Bronchial epithelial cell (primary cell): ENCODE results near the gene PIK3CA. TPM values are rescaled to one million over a fixed set of nuclear protein-coding genes. Genes with fewer than 3 reads are reported as not detected.
A peak's percentile ranks its signal among the peaks of the same experiment; 100 is the strongest.

ENCODE experiments used
- DNase-seq: peaks from one replicate; pipeline ENCODE4 v3.0.0-alpha.2; 2010; ENCODE audit warnings: low read depth
- FAIRE-seq: peaks from 2 replicates; lab custom pipeline; 2011; peaks lifted over from hg19 to GRCh38; lab: Jason Lieb, UNC
- H3K27me3 ChIP-seq: 2 replicates; pipeline ENCODE4 v1.5.1; 2011; ENCODE audit warnings: low read length; ENCODE audit not compliant: control insufficient read depth, insufficient read depth
- H3K36me3 ChIP-seq: 2 replicates; pipeline ENCODE4 v1.5.1; 2011; ENCODE audit warnings: low read length; ENCODE audit not compliant: control insufficient read depth, insufficient read depth
- H3K4me3 ChIP-seq: 2 replicates; pipeline ENCODE4 v1.5.1; 2011; ENCODE audit warnings: mild to moderate bottlenecking, low read depth, low read length, control low read depth
- CTCF ChIP-seq: IDR thresholded peaks from 2 replicates; pipeline ENCODE4 v1.5.1; 2011; ENCODE audit warnings: mild to moderate bottlenecking, moderate library complexity, low read length, control low read depth, inconsistent platforms; ENCODE audit not compliant: insufficient read depth, severe bottlenecking
- total RNA-seq: library from RNA; depleted of rRNA; stranded (reverse); fragments of >200 nt; gene quantifications from 2 replicates; pipeline ENCODE4 v1.2.1, GENCODE V29; 2014

Gene PIK3CA
- total RNA-seq, 1 donor from 2014 or later, result 20.3 TPM

GRCh38 chr3:179264449-179264848, 116.3 kb downstream of the PIK3CA start:
- FAIRE-seq, result no peak
- Histone ChIP-seq H3K36me3 (no peaks in the 10 kb centered on the region), H3K4me3 (no peak overlapping the region), H3K27me3 (no peaks in the 10 kb centered on the region)
- peak; percentile 29 for DNase-seq
- no peak for TF ChIP-seq CTCF

- TF ChIP-seq CTCF, result no peak
- Histone ChIP-seq H3K27me3 (no peaks in the 10 kb centered on the region), H3K36me3 (no peaks in the 10 kb centered on the region), H3K4me3 (no peak overlapping the region)
- DNase-seq (no peak), FAIRE-seq (no peak)
These were observed 116.9 kb downstream of the PIK3CA start for GRCh38 chr3:179265092-179265491.

- no peak for TF ChIP-seq CTCF
- no peak for FAIRE-seq
These were observed 117.7 kb downstream of the PIK3CA start for GRCh38 chr3:179265875-179266274.

GRCh38 chr3:179266701-179267211, 118.6 kb downstream of the PIK3CA start:
- no peak for DNase-seq
- no peak for FAIRE-seq
- TF ChIP-seq CTCF, result no peak
- Histone ChIP-seq H3K36me3 (no peaks in the 10 kb centered on the region), H3K4me3 (no peak overlapping the region), H3K27me3 (no peaks in the 10 kb centered on the region)

More at GRCh38 chr3:179265875-179266274, 117.7 kb downstream of the PIK3CA start:
- H3K4me3 ChIP-seq, result no peak overlapping the region
- DNase-seq, result no peak
- no peaks in the 10 kb centered on the region for H3K36me3 ChIP-seq
- no peaks in the 10 kb centered on the region for H3K27me3 ChIP-seq

DNA sequence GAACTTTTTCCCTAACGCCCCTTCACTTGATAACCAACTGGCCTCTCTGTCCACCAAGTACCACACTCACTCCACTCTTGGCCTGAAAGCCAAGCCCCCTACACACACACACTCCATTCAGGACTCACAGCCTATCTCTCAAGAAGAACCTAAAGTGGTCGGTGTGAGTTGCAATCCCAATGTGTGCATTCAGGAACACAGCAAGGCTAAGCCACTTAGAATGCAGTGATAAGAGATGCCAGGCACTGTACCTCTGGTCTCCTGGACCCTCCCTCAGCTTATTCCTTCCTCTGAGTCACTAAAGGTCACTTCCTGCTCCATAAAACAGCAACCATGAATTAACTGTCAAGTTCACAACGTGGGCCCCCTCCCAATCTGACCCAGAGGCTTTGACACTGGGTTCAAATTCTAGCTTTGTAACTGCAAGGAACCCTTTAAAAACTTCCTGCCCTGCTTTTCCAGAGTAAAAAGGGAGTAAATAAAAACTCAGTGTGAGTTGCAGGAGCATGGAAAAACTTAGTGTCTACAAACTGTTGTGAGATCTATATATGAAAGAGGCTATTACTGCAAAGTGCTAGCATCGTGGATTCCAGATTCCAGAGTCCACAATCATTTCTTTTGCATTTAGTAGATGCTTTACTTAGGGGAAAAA, 120.4 kb downstream of the PIK3CA start:
- DNase-seq (no peak), FAIRE-seq (peak; percentile 68)
- TF ChIP-seq CTCF, result no peak
- H3K27me3 ChIP-seq, result no peaks in the 10 kb centered on the region
- H3K36me3 ChIP-seq, result no peaks in the 10 kb centered on the region
- no peak overlapping the region for H3K4me3 ChIP-seq
